ENCODE results near the gene HTRA3.

DNA sequence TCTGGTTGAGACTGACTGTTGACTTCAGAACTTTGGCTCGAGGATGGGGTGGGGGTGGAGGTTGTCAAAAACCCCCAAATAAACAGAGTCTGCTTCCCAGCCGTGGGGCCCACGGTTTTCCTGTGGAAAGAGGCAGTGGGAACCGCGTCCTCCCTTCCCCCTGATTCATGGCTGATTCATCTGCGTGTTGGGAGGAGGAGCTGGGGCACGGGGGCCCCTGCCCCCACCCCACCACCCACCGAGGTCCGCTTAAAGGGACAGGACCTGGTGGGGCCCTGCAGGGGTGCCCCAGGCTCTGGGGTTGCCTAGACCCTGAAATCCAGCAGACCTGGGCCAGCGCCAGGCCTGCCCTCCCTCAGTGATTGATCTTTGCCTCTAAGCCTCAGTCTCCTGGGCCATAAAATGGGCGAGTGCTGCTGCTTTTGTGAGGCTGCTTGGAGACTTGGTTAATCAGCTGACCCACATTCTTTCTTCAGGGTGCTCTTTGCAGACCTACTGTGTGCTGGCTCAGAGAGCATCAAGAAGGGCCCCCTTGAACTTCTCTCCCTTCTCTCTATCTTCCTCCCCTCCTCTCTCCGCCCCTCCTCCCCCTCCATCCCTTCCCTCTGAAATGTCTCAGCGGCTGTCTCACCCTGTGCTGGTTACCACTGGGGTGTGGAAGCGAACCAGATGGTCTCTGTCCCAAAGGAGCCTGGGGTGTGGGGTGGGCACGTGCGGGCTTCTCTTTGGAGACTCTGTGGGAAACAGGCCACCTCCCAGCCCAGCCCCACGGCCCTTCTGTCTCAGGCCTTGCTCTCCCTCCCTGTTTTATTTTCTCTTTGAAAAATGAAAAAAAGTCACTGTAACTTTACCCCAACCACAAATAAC lies 9.1 kb downstream of the HTRA3 start:
- no peak for TF ChIP-seq POLR2A (IDR thresholded peaks at IDR 0.05)
- TF ChIP-seq, protein P1, sequence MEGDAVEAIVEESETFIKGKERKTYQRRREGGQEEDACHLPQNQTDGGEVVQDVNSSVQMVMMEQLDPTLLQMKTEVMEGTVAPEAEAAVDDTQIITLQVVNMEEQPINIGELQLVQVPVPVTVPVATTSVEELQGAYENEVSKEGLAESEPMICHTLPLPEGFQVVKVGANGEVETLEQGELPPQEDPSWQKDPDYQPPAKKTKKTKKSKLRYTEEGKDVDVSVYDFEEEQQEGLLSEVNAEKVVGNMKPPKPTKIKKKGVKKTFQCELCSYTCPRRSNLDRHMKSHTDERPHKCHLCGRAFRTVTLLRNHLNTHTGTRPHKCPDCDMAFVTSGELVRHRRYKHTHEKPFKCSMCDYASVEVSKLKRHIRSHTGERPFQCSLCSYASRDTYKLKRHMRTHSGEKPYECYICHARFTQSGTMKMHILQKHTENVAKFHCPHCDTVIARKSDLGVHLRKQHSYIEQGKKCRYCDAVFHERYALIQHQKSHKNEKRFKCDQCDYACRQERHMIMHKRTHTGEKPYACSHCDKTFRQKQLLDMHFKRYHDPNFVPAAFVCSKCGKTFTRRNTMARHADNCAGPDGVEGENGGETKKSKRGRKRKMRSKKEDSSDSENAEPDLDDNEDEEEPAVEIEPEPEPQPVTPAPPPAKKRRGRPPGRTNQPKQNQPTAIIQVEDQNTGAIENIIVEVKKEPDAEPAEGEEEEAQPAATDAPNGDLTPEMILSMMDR (IDR thresholded peaks at IDR 0.05): no peak

Data from uterus (tissue), 2 donors.